Measurements from ENCODE around the gene CALCOCO1.

The CALCOCO1 gene

GRCh38 chr12:53749986-53750811 lies 22.9 kb upstream of the CALCOCO1 start:
- H3K27me3 ChIP-seq (ENCODE audit: insufficient read depth, poor library complexity, severe bottlenecking) = peaks cover 56% of the 10 kb centered on the region
- no peak overlapping the region for H3K27ac ChIP-seq (ENCODE audit: poor library complexity, severe bottlenecking)
- DNase-seq (ENCODE audit: low spot score) = no peak
- H3K4me3 ChIP-seq (ENCODE audit: severe bottlenecking) = no peak overlapping the region
- H3K9me3 ChIP-seq (ENCODE audit: severe bottlenecking) = no peaks in the 10 kb centered on the region
- no peak for ATAC-seq (ENCODE audit: low read depth)
- no peaks in the 10 kb centered on the region for H3K36me3 ChIP-seq (ENCODE audit: low read depth)
- TF ChIP-seq CTCF (IDR thresholded peaks at IDR 0.05; ENCODE audit: poor library complexity, severe bottlenecking) = no peak
- no peaks in the 10 kb centered on the region for H3K4me1 ChIP-seq (ENCODE audit: insufficient read depth, poor library complexity, severe bottlenecking)

- H3K27me3 ChIP-seq (ENCODE audit: insufficient read depth, poor library complexity, severe bottlenecking) = peaks cover 55% of the 10 kb centered on the region
- H3K4me1 ChIP-seq (ENCODE audit: insufficient read depth, poor library complexity, severe bottlenecking) = no peaks in the 10 kb centered on the region
These were observed 21.0 kb upstream of the CALCOCO1 start for GRCh38 chr12:53748072-53748840.

GRCh38 chr12:53747095-53747494 lies 19.8 kb upstream of the CALCOCO1 start:
- Histone ChIP-seq H3K36me3 (ENCODE audit: low read depth) (no peaks in the 10 kb centered on the region), H3K9me3 (ENCODE audit: severe bottlenecking) (no peaks in the 10 kb centered on the region), H3K4me1 (ENCODE audit: insufficient read depth, poor library complexity, severe bottlenecking) (no peaks in the 10 kb centered on the region), H3K27me3 (ENCODE audit: insufficient read depth, poor library complexity, severe bottlenecking) (peaks cover 43% of the 10 kb centered on the region), H3K27ac (ENCODE audit: poor library complexity, severe bottlenecking) (no peak overlapping the region), H3K4me3 (ENCODE audit: severe bottlenecking) (no peak overlapping the region)
- ATAC-seq (ENCODE audit: low read depth) (no peak), DNase-seq (ENCODE audit: low spot score) (no peak)
- TF ChIP-seq CTCF (IDR thresholded peaks at IDR 0.05; ENCODE audit: poor library complexity, severe bottlenecking) = no peak

More at GRCh38 chr12:53748072-53748840, 21.0 kb upstream of the CALCOCO1 start:
- no peak for TF ChIP-seq CTCF (IDR thresholded peaks at IDR 0.05; ENCODE audit: poor library complexity, severe bottlenecking)
- H3K4me3 ChIP-seq (ENCODE audit: severe bottlenecking) = no peak overlapping the region
- ATAC-seq (ENCODE audit: low read depth) (no peak), DNase-seq (ENCODE audit: low spot score) (no peak)
- no peaks in the 10 kb centered on the region for H3K9me3 ChIP-seq (ENCODE audit: severe bottlenecking)
- no peak overlapping the region for H3K27ac ChIP-seq (ENCODE audit: poor library complexity, severe bottlenecking)
- H3K36me3 ChIP-seq (ENCODE audit: low read depth) = no peaks in the 10 kb centered on the region

GRCh38 chr12:53746592-53747092 lies 19.4 kb upstream of the CALCOCO1 start:
- ATAC-seq (ENCODE audit: low read depth) (peak; percentile 93), DNase-seq (ENCODE audit: low spot score) (peak; percentile 88)
- Histone ChIP-seq H3K4me1 (ENCODE audit: insufficient read depth, poor library complexity, severe bottlenecking) (no peaks in the 10 kb centered on the region), H3K27me3 (ENCODE audit: insufficient read depth, poor library complexity, severe bottlenecking) (peaks cover 38% of the 10 kb centered on the region), H3K36me3 (ENCODE audit: low read depth) (no peaks in the 10 kb centered on the region), H3K4me3 (ENCODE audit: severe bottlenecking) (no peak overlapping the region), H3K9me3 (ENCODE audit: severe bottlenecking) (no peaks in the 10 kb centered on the region), H3K27ac (ENCODE audit: poor library complexity, severe bottlenecking) (no peak overlapping the region)
- TF ChIP-seq CTCF (IDR thresholded peaks at IDR 0.05; ENCODE audit: poor library complexity, severe bottlenecking) = peak; percentile 99

Measured in RWPE2 (cell line).